Ishikawa (cell line): ENCODE data around the gene GLRA1.
A peak's percentile ranks its signal among the peaks of the same experiment; 100 is the strongest.

ENCODE experiments used
- CEBPB ChIP-seq: IDR thresholded peaks from 2 replicates; pipeline ENCODE4 v1.6.1; 2012
- CREB1 ChIP-seq: IDR thresholded peaks from 2 replicates; pipeline ENCODE4 v1.6.1; 2012; ENCODE audit warnings: low read depth
- EGR1 ChIP-seq: IDR thresholded peaks from 2 replicates; pipeline ENCODE4 v1.6.1; 2012
- EP300 ChIP-seq: IDR thresholded peaks from 2 replicates; pipeline ENCODE4 v1.6.1; 2012; ENCODE audit warnings: borderline replicate concordance
- FOXM1 ChIP-seq: IDR thresholded peaks from 2 replicates; pipeline ENCODE4 v1.6.1; 2012; ENCODE audit warnings: low read depth, borderline replicate concordance
- MAX ChIP-seq: IDR thresholded peaks from 2 replicates; pipeline ENCODE4 v1.6.1; 2012
- NFIC ChIP-seq: IDR thresholded peaks from 2 replicates; pipeline ENCODE4 v1.6.1; 2012
- RAD21 ChIP-seq: IDR thresholded peaks from 2 replicates; pipeline ENCODE4 v1.6.1; 2012; ENCODE audit warnings: low read depth
- REST ChIP-seq: IDR thresholded peaks from 2 replicates; pipeline ENCODE4 v1.6.1; 2012; ENCODE audit warnings: low read depth, mild to moderate bottlenecking
- TAF1 ChIP-seq: IDR thresholded peaks from 2 replicates; pipeline ENCODE4 v1.6.1; 2012; ENCODE audit warnings: low read depth, mild to moderate bottlenecking
- TCF12 ChIP-seq: IDR thresholded peaks from 2 replicates; pipeline ENCODE4 v1.6.1; 2012; ENCODE audit warnings: low read depth
- TEAD4 ChIP-seq: IDR thresholded peaks from 2 replicates; pipeline ENCODE4 v1.6.1; 2012
- USF1 ChIP-seq: IDR thresholded peaks from 2 replicates; pipeline ENCODE4 v1.6.1; 2012
- YY1 ChIP-seq: IDR thresholded peaks from 2 replicates; pipeline ENCODE4 v1.6.1; 2012; ENCODE audit warnings: low read depth
- ZBTB7A ChIP-seq: IDR thresholded peaks from 2 replicates; pipeline ENCODE4 v1.6.1; 2012; ENCODE audit warnings: low read depth

GLRA1 gene

GRCh38 chr5:151900891-151901290 is 23.8 kb downstream of the GLRA1 start:
- TF ChIP-seq EP300 (no peak), NFIC (no peak), TCF12 (no peak), EGR1 (no peak), MAX (no peak), TEAD4 (no peak), TAF1 (no peak), ZBTB7A (no peak), YY1 (no peak), USF1 (no peak), CREB1 (no peak), RAD21 (no peak), CEBPB (no peak), FOXM1 (no peak), REST (no peak)

GRCh38 chr5:151899399-151899798 is 25.3 kb downstream of the GLRA1 start:
- TF ChIP-seq NFIC: no peak

- TF ChIP-seq YY1 (no peak), USF1 (no peak)
Measured at GRCh38 chr5:151897896-151898295, 26.8 kb downstream of the GLRA1 start.

- TF ChIP-seq ZBTB7A: no peak
- peak; percentile 62 for TF ChIP-seq REST
Measured at GRCh38 chr5:151897020-151897552, 27.6 kb downstream of the GLRA1 start.

- TF ChIP-seq EP300: peak; percentile 85; the same call in 1 of the 2 replicates
- 0 out of 2 replicates have a peak, but pooled peaks have one; percentile 2 for TF ChIP-seq RAD21
- TF ChIP-seq FOXM1: peak; percentile 78
- TF ChIP-seq TEAD4: peak; percentile 81
- TF ChIP-seq TCF12: peak; percentile 81
- 0 out of 2 replicates have a peak, but pooled peaks have one; percentile 55 for TF ChIP-seq ZBTB7A
- TF ChIP-seq NFIC: peak; percentile 98
- no peak for TF ChIP-seq MAX
- TF ChIP-seq REST: no peak
Measured at GRCh38 chr5:151896031-151896691, 28.5 kb downstream of the GLRA1 start.

- TF ChIP-seq TCF12 (no peak), TEAD4 (no peak), MAX (no peak), REST (peak; percentile 75)
Measured at GRCh38 chr5:151895660-151896030, 29.0 kb downstream of the GLRA1 start.
